HG02938 (cell line): ENCODE measurements around the gene HBA1.
"Not testable (repeated sequence)": the region's sequence is repeated elsewhere in the genome, so short reads cannot be mapped to it uniquely, and the experiment has no call there.

Experiments
- ATAC-seq: cut with Tn5 transposase; IDR thresholded peaks from one replicate; pipeline ENCODE4 v1.9.1; 2021; ENCODE audit warnings: mild to moderate bottlenecking, moderate library complexity; ENCODE audit not compliant: unreplicated experiment

HBA1 gene

DNA sequence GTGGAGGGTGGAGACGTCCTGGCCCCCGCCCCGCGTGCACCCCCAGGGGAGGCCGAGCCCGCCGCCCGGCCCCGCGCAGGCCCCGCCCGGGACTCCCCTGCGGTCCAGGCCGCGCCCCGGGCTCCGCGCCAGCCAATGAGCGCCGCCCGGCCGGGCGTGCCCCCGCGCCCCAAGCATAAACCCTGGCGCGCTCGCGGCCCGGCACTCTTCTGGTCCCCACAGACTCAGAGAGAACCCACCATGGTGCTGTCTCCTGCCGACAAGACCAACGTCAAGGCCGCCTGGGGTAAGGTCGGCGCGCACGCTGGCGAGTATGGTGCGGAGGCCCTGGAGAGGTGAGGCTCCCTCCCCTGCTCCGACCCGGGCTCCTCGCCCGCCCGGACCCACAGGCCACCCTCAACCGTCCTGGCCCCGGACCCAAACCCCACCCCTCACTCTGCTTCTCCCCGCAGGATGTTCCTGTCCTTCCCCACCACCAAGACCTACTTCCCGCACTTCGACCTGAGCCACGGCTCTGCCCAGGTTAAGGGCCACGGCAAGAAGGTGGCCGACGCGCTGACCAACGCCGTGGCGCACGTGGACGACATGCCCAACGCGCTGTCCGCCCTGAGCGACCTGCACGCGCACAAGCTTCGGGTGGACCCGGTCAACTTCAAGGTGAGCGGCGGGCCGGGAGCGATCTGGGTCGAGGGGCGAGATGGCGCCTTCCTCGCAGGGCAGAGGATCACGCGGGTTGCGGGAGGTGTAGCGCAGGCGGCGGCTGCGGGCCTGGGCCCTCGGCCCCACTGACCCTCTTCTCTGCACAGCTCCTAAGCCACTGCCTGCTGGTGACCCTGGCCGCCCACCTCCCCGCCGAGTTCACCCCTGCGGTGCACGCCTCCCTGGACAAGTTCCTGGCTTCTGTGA, at the start of gene HBA1:
Gene HBA1 (plus strand): TSS at position 204 of the 906 bp plus-strand sequence. CDS start 37 bp downstream, at position 241.
- ATAC-seq, result not testable (repeated sequence)

DNA sequence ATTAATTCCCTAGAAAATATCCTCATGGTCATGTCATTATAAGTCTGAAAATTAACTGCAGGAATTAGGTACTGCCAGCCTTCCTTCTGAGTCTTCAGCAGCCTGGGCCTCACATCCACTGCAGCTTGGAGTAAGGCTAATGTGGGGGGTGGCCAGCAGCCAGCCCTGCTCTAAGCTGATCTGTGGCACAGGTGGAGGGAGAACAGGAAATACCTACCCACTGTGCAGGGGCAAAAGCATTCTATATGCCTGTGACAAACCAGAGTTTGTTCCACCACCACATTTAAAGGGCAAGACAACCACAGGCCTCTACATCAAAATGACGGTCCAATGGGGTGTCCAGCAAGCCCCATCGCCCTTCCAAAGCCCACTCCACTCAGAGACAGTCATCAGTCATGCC, 47.4 kb upstream of the HBA1 start:
- ATAC-seq, result no peak

DNA sequence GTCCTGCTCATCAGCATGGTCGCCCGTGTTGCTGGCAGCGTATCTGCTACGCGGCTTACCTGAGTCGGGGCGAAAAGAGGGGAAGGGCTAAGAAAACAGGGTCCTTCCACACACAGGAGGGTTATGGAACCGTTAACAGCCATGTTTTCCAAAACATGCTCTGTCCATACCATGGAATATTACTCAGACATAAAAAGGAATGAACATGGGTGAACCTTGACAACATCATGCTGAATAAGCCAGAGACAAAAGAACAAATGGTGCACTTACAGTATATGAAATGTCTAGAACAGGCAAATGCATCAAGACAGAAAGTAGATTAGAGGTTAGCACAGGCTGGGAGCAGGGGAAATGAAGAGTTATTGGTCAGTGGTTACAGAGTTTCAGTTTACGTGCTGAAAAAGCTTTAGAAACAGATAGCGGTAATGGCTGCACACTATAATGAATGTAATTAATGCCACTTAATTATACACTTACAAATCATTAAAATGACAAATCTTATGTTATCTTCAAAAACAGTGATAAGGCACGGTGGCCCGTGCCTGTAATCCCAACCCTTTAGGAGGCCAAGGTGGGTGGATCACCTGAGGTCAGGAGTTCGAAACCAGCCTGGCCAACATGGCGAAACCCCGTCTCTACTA, 45.8 kb upstream of the HBA1 start:
- ATAC-seq, result no peak

DNA sequence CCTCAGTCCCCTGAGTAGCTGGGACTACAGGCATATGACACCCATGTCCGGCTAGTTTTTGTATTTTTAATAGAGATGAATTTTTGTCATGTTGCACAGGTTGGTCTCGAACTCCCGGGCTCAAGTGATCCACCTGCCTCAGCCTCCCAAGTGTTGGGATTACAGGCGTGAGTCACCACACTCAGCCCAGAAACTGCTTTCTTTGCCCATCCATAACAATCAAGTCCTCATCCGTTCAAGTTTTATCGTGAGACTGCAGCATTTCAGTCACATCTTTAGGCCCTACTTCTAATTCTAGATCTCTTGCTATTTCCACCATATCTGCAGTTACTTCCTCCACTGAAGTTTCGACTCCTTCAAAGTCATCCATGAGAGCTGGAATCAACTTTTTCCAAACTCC, 44.4 kb upstream of the HBA1 start:
- no peak for ATAC-seq

DNA sequence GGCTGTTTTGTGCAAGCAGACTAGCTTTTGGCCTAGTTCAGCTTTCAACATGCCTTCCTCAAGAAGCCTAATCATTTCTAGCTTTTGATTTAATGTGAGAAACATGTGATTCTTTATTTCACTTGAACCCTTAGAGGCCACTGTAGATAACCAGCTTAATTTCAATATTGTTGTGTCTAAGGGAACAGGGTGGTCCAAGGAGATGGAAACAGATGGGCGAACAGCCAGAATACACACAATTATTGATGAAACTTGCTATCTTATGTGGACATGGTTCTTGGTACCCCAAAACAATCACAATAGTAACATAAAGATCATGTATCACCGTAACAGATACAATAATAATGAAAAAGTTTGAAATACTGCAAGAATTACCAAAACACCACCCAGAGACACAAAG, 42.8 kb upstream of the HBA1 start:
- ATAC-seq, result no peak

DNA sequence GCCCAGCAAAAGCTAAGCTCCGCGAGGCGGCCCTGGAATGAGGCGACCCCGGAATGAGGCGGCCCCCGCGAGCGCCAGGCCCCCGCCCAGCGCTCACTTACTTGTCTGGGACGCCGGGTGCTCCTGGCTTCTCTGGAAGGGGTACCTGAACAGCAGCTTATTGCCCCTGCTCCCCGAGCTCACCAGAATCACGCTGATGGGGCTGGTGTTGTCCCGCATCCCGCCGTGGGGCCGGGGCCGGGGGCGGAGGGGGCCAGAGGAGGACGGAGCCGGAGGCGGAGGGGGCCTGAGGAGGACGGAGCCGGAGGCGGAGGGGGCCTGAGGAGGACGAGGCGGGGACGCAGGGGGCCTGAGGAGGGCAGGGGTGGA, 38.4 kb upstream of the HBA1 start:
- no peak for ATAC-seq

DNA sequence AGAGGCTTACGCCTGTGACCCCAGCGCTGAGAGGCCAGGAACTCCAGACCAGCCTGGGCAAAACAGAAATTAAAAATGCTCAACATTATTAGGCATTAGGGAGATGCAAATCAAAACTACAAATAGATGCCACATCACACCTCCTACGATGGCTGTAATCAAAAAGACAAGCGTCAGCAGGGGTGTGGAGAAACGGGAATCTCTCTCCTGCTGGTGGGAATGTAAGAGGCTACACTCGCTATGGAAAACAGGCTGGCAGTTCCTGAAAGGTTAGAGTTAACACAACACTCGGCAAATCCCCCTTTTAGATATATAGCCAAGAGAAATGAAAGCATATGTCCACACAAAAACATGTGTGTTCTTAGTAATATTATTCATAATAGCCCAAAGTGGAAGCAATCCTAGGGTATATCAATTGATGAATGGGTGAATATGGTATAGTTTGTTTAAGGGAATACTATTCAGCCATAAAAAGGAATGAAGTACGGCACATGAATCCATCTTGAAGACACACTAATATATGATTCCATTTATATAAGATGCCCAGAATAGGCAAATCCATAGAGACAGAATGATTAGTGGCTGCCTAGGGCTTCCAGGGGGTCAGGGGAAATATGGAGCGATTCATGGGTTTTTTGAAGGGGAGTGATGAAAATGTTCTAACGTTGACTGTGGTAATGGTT, 36.2 kb upstream of the HBA1 start:
- no peak for ATAC-seq

DNA sequence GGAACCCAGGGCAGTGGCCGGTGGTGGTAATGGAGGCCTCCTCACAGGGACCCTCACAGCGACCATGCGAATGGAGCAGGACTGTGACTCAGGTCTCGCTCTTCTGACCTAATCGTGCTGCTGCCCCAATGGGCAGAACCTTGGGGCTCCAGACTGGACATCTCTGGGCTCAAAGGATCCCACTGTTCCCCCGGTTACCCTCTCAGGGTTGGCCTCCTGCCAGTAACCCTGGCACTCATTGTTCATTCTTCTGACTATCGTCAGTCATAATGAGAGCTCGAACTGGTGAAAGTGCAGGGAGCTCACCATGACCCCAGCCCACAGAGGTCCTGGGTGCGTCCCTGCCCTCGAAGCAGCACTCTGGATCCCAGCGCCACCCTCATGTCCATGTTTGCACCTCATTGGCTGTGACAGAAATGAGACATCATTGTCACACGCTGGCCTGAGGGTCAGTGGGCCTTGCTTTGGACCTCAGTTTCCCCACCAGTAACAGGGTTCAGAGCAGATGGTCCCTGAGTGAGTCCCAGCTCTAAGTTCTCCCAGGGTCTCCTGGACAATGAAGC, 34.0 kb upstream of the HBA1 start:
- no peak for ATAC-seq

DNA sequence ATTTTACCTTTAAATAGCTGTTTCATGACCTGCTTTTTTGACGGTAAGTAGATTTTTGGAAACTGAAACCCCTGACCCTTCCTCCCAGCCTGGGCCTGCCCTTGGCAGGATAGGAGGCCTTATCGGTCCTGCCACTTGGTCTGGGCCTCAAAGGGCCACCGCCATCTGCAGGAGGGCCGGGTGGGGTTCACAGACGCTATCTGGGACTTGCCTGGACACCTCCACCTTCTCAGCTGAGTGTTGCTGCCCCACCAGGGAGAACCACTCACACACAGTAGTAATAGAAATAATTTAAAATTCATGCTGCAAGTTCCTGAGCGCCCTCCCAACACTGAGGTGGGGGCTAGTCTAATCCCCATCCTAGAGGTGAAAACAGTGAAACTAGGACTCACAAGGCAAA, 33.4 kb upstream of the HBA1 start:
- no peak for ATAC-seq

DNA sequence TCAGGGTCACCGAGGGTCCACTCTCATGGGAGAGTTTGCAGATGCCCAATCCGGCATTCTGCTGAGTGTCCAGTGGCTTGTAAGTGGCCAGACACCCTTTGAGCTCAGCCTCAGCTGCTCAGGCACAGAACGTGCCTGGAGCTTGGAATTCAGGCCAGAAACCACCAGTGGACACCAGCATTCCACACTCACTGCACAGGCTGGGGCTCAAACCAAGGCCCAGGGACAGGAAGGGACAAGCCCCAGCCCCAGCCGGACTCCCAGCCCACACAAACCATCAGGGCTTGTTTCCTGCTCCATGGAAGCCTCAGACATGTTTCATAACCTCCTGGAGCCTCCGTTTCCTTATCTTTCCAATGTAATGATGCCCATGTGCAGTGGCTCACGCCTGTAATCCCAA, 33.0 kb upstream of the HBA1 start:
- no peak for ATAC-seq

DNA sequence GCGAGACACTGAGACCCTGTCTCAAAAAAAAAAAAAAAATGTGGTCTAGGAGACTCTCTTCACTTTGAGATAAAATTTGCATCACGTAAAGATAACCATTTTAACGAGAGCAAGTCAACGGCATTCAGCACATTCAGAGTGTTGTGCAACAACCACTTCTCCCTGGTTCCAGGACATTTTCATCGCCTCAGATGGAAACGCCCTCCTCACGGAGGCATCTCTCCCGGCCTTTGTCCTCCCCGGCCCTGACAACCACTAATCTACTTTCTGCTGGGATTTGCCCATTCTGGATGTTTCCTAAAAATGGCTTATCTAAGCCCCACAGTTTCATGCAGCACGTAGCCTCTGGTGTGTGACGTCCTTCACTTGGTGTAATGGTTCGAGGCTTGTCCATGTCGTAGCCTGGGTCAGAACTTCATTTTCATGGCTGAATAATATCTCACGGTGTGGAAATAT, 31.7 kb upstream of the HBA1 start:
- no peak for ATAC-seq

DNA sequence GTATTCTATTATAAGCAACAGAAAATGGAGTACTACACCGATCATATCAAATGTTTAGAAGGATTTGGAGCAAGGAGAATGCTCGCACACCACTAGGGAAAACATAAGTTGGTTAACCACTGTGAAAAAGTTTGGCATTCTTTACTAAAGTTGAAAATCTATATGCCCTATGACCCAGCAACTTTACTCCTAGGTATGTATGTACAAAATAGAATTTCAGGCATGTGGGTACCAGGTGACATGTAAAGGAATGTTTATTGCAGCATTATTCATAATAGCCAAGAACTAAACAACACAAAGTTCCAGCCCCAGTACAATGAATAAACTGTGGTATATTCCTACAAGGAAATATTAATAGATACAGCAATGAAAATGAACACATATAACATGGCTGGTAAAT, 29.8 kb upstream of the HBA1 start:
- ATAC-seq, result no peak

DNA sequence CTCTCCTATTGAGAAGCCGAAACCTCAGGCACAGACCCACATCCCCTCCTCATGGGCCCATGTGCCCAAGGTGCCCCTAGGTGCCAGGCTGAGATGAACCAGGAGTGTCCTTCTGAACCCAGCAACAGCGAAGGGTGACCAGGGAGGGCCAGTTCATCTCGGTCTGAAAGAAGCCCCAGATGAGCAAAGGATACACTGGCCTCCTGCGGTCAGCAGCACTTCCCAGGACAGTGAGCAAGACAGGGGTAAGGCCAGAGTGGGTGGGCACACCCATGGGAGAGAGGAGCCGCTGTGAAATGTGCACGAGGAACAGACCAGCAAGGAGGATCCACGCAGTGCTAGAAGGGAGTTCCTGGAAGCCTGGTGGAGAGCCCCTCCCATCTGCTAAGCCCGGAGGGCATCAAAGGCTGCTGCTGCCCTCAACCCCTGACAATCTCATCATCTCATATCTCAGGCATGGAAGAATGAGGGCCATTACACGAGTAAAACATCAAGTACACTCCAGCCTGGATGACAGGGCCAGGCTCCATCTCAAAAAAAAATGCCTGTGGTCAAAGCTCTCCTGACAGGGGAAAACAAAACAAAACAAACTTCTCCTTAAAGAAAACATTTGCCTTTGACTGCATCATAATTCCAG, 27.3 kb upstream of the HBA1 start:
- no peak for ATAC-seq

DNA sequence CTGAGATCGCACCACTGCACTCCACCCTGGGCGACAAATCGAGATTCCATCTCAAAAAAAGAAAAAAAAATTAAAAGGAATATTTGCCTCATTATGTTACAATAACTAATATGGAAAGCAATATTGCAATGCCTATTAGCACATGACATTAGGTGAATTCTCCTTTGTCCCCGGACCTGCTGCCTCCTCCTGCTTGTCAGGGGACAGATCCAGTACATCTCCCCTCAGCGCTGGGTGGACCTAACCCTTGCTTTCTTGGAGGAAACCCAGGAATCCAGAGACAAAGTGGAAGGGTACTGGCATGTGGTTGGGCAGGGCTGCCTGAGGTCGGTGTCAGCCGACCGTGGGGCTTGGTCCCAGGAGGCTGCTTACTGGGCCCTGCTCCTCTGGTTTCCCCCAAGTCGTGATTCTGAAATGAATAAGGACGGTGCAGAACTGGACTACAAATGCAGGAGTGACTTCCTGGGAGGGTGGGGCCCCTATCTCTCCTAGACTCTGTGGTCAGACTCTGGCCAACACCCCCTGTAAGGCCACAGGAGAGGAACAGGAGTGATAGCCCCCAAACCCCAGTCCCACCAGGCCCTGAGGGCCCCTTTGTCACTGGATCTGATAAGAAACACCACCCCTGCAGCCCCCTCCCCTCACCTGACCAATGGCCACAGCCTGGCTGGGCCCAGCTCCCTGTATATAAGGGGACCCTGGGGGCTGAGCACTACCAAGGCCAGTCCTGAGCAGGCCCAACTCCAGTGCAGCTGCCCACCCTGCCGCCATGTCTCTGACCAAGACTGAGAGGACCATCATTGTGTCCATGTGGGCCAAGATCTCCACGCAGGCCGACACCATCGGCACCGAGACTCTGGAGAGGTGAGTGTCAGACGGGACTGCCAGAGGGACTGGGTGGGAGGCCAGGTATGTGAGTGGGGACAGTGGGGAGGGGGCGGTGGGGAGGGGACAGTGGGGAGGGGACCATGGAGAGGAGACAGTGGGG, 24.0 kb upstream of the HBA1 start, which contains the start of gene HBZ:
Gene HBZ (plus strand): TSS at position 504 of the 988 bp plus-strand sequence. CDS start 266 bp downstream, at position 770.
- ATAC-seq, result no peak

DNA sequence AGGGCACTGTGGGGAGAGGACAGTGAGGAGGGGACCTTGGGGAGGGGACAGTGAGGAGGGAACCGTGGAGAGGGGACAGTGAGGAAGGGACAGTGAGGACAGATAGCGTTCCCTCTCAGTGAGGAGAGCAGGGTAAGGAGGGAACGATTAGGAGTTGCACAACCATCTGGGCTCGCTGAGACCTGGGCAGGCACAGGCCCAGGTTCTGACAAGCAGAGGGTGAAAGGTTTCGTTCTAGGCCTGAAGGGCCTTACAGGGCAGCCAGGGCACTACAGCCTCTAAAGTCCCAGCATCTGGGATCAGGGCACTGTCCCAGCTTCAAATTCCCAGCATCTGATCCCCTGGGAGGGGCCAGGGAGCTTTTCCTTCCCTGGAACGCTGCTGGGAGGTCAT, 23.4 kb upstream of the HBA1 start:
- ATAC-seq, result not testable (repeated sequence)

DNA sequence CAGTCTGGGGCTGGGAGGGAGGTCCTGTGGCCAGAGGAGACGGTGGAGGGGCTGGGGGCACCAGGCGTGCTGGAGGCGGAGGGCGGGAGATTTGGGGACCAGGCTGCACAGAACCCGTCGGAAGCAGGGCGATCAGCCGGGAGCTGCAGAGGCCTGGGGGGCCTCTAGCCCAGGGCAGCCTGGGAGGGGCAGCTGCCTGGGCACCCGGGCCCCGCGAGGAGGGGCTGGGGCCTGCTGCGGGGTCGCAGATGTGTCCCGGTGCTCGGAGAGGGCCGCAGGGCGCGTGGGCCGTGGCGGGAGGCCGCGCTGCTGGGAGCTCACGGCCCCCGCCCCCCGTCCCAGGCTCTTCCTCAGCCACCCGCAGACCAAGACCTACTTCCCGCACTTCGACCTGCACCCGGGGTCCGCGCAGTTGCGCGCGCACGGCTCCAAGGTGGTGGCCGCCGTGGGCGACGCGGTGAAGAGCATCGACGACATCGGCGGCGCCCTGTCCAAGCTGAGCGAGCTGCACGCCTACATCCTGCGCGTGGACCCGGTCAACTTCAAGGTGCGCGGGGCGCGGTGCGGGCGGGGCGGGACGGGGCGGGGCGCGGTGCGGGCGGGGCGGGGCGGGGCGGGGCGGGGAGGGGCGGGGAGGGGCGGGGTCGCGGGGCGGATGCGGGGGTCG, 22.8 kb upstream of the HBA1 start:
- not testable (repeated sequence) for ATAC-seq

DNA sequence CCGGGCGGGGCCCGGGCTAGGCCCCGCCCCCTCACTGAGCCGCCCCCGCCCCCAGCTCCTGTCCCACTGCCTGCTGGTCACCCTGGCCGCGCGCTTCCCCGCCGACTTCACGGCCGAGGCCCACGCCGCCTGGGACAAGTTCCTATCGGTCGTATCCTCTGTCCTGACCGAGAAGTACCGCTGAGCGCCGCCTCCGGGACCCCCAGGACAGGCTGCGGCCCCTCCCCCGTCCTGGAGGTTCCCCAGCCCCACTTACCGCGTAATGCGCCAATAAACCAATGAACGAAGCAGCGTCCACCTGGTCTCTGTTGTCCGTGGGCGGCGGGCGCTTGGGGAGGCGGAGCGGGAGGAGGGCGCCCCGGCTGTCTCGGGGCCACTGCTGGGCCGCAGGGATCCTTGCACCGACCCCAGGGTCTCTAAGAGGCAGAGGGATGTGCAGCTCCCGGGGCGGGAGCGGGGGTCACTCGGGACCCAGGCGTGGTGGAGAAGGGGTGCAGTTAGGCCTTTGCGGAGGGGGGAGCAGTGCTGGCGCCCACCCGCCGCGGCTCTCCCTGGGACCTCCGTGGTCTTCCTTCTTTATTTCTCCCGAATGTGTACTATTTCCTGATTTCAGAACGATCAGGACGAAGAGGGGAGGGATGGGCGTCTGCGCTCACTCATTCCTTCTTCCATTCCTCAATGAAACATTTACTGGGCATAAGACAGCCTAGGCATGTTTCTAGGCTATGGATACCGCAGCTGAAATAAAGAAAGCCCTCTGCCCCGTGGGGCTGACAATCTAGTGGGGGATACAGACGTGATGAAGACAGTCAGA, 22.1 kb upstream of the HBA1 start:
- no peak for ATAC-seq

DNA sequence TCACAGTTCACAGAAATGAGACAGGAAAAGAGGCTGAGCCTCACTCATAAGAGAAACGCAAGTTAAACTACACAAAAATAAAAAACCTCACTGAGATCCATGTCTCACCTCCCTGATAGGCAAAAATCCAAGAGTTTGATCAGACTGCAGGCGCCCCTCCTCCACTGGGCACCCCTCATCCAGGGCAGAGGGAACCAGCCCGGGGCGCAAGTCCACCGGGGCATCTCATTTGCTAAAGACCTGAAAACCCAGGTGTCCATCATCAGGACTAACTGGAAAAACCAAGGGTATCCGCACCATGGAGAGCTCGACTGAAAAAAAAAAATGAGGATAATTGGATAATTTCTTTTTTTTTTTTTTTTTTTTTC, 21.5 kb upstream of the HBA1 start:
- no peak for ATAC-seq
